Measurements from ENCODE around the gene F2.
A peak's percentile ranks its signal among the peaks of the same experiment; 100 is the strongest.

F2 gene

GRCh38 chr11:46693597-46694012, 25.4 kb upstream of the F2 start:
- Histone ChIP-seq H3K27me3 (ENCODE audit: insufficient read depth, low read length, poor library complexity, severe bottlenecking) (no peaks in the 10 kb centered on the region), H3K4me1 (ENCODE audit: insufficient read depth, low read length, poor library complexity, severe bottlenecking) (peaks cover 25% of the 10 kb centered on the region), H3K9me3 (ENCODE audit: insufficient read depth, low read depth, low read length) (no peaks in the 10 kb centered on the region), H3K36me3 (ENCODE audit: insufficient read depth, low read length) (peaks cover 7% of the 10 kb centered on the region; the same call in 1 of the 2 replicates), H4K20me1 (ENCODE audit: insufficient read depth, low read length, poor library complexity, severe bottlenecking) (peaks cover 4% of the 10 kb centered on the region), H2AFZ (ENCODE audit: low read length) (no peak overlapping the region), H3K4me2 (ENCODE audit: low read depth, low read length, poor library complexity, severe bottlenecking) (no peak overlapping the region), H3K9ac (ENCODE audit: low read depth, low read length, poor library complexity, severe bottlenecking) (no peak overlapping the region), H3F3A (ENCODE audit: low read depth) (no peaks in the 10 kb centered on the region), H3K9me2 (replicated peaks; ENCODE audit: low read depth, low read length) (no peaks in the 10 kb centered on the region), H3K4me3 (ENCODE audit: low read length, poor library complexity, severe bottlenecking) (no peak overlapping the region), H3K79me2 (ENCODE audit: insufficient read depth, low read length) (peaks cover 23% of the 10 kb centered on the region; the same call in 1 of the 2 replicates)
- TF ChIP-seq EZH2phosphoT487 (IDR thresholded peaks at IDR 0.05; ENCODE audit: borderline replicate concordance) (no peak), CTCF (conservative IDR thresholded peaks at IDR 0.05; ENCODE audit: low read length) (no peak)

DNA sequence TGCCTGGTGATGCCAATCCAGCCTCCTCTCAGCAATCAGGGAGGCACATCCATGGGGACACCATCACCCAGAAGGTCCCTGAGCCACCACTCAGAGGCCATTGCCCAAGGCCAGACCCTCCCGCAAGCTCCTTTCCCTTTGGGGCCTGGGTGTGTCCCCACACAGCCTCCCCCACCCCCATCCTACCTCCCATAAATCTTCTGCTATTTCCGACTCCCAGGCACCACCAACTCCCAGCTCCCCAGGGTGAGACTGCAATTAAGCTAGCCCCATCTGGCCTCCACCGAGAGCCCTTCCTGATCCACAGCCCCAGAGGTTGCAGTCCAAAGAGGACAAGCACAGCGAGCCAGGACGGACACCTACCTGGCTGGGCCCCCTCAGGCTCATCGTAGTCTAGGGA, 24.9 kb upstream of the F2 start:
- TF ChIP-seq CTCF (conservative IDR thresholded peaks at IDR 0.05; ENCODE audit: low read length) (no peak), EZH2phosphoT487 (IDR thresholded peaks at IDR 0.05; ENCODE audit: borderline replicate concordance) (no peak)
- peaks cover 7% of the 10 kb centered on the region; the same call in 1 of the 2 replicates for H3K36me3 ChIP-seq (ENCODE audit: insufficient read depth, low read length)
- no peak overlapping the region for H2AFZ ChIP-seq (ENCODE audit: low read length)
- no peaks in the 10 kb centered on the region for H3K9me2 ChIP-seq (replicated peaks; ENCODE audit: low read depth, low read length)
- peaks cover 4% of the 10 kb centered on the region for H4K20me1 ChIP-seq (ENCODE audit: insufficient read depth, low read length, poor library complexity, severe bottlenecking)
- peaks cover 29% of the 10 kb centered on the region for H3K4me1 ChIP-seq (ENCODE audit: insufficient read depth, low read length, poor library complexity, severe bottlenecking)
- H3K27me3 ChIP-seq (ENCODE audit: insufficient read depth, low read length, poor library complexity, severe bottlenecking), result no peaks in the 10 kb centered on the region
- H3K79me2 ChIP-seq (ENCODE audit: insufficient read depth, low read length), result peaks cover 28% of the 10 kb centered on the region
- no peaks in the 10 kb centered on the region for H3K9me3 ChIP-seq (ENCODE audit: insufficient read depth, low read depth, low read length)
- no peak overlapping the region for H3K4me2 ChIP-seq (ENCODE audit: low read depth, low read length, poor library complexity, severe bottlenecking)
- no peaks in the 10 kb centered on the region for H3F3A ChIP-seq (ENCODE audit: low read depth)
- no peak overlapping the region for H3K9ac ChIP-seq (ENCODE audit: low read depth, low read length, poor library complexity, severe bottlenecking)
- H3K4me3 ChIP-seq (ENCODE audit: low read length, poor library complexity, severe bottlenecking), result no peak overlapping the region

DNA sequence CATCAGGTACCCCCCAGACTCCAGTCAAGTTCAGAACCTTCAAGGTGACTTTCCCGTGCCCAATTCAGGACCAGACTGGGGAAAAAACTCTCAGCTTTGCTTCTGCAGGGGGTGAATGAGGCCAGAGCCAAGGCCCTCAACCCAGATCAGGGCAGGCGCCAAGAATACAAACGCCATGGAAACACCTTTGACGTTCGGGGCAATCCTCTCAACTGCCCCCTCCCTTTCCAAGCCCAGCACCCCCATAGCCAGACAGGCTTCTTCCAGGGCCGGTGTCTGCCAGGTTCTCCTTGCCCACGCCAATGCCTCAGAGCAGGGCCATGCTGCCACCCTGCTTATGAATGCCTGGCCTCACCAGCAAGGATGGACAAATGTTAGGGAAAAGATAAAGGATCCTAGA, 24.4 kb upstream of the F2 start:
- TF ChIP-seq EZH2phosphoT487 (IDR thresholded peaks at IDR 0.05; ENCODE audit: borderline replicate concordance) (no peak), CTCF (conservative IDR thresholded peaks at IDR 0.05; ENCODE audit: low read length) (no peak)
- Histone ChIP-seq H3K4me1 (ENCODE audit: insufficient read depth, low read length, poor library complexity, severe bottlenecking) (peaks cover 31% of the 10 kb centered on the region), H3K9me3 (ENCODE audit: insufficient read depth, low read depth, low read length) (no peaks in the 10 kb centered on the region)

More for the DNA sequence above, 24.4 kb upstream of the F2 start:
- H3K9me2 ChIP-seq (replicated peaks; ENCODE audit: low read depth, low read length), result no peaks in the 10 kb centered on the region
- H4K20me1 ChIP-seq (ENCODE audit: insufficient read depth, low read length, poor library complexity, severe bottlenecking), result peaks cover 4% of the 10 kb centered on the region
- H3K79me2 ChIP-seq (ENCODE audit: insufficient read depth, low read length), result peaks cover 33% of the 10 kb centered on the region
- peak overlapping the region; percentile 52 for H3K9ac ChIP-seq (ENCODE audit: low read depth, low read length, poor library complexity, severe bottlenecking)
- H2AFZ ChIP-seq (ENCODE audit: low read length), result no peak overlapping the region
- H3K4me3 ChIP-seq (ENCODE audit: low read length, poor library complexity, severe bottlenecking), result no peak overlapping the region
- peaks cover 7% of the 10 kb centered on the region; the same call in 1 of the 2 replicates for H3K36me3 ChIP-seq (ENCODE audit: insufficient read depth, low read length)
- peak overlapping the region; percentile 5 for H3K4me2 ChIP-seq (ENCODE audit: low read depth, low read length, poor library complexity, severe bottlenecking)
- H3F3A ChIP-seq (ENCODE audit: low read depth), result no peaks in the 10 kb centered on the region
- no peaks in the 10 kb centered on the region for H3K27me3 ChIP-seq (ENCODE audit: insufficient read depth, low read length, poor library complexity, severe bottlenecking)

All from Loucy (cell line).